ENCODE results near the gene CTSA. TPM values are rescaled to one million over a fixed set of nuclear protein-coding genes. Genes with fewer than 3 reads are reported as not detected.

CTSA gene
- polyA plus RNA-seq, 1 donor = 63.9 TPM

DNA sequence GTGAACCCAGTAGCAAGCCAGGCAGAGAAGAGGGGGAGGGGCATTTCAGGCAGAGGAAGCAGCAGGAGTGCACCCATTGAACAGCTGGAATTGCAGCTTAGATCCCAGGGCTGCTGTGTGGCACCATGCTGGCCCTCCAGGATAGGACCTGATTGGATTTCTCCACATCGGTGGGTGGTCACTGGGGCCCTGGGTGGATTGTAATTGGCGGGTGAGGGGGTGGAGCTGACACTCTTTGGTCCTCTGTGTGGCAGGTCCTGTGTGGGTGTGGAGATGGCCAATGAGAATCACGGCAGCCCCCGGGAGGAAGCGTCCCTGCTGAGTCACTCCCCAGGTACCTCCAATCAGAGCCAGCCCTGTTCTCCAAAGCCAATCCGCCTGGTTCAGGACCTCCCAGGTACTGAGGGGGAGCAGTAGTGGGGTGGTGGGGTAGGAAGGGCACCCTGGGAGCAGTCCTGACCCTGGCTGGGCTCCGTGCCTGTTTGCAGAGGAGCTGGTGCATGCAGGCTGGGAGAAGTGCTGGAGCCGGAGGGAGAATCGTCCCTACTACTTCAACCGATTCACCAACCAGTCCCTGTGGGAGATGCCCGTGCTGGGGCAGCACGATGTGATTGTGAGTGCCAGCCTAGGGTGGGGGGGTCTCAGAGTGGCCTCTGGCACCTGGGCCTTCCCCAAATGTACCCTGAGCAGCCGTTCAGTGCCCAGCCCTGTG, 47.7 kb downstream of the CTSA start:
- no peak for DNase-seq (ENCODE audit: low read depth)

DNA sequence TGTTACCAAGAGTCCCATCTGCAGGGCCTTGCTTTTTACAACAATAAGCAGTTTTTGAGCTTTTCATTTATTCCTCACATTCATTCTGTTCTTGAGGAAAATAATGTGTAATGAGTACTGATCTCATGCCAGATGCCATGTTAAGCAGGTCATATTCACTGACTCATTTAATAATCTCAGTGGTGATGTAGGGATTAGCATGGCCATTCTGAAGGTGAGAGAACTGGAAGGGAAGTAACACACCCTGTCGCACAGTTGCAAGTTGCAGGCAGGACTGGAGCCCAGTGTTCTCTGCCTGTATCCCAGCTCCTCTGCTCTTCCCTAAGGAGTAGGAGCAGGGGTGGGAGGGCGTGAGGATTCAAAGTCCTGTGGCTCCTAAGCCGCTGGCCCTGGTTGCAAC, 48.9 kb downstream of the CTSA start:
- DNase-seq (ENCODE audit: low read depth) = no peak

DNA sequence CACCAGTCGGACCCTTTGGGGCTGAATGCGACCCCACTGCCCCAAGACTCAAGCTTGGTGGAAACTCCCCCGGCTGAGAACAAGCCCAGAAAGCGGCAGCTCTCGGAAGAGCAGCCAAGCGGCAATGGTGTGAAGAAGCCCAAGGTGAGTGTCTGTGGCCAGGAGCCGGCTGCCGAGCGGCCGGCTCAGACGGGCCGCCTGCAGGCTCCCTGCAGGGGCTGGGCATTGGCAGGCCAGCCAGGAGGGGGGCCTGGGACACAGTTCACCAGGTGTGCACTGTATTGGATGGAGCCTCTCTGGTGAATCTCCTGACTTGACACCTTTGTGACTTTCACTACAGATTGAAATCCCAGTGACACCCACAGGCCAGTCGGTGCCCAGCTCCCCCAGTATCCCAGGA, 49.3 kb downstream of the CTSA start:
- DNase-seq (ENCODE audit: low read depth) = no peak

DNA sequence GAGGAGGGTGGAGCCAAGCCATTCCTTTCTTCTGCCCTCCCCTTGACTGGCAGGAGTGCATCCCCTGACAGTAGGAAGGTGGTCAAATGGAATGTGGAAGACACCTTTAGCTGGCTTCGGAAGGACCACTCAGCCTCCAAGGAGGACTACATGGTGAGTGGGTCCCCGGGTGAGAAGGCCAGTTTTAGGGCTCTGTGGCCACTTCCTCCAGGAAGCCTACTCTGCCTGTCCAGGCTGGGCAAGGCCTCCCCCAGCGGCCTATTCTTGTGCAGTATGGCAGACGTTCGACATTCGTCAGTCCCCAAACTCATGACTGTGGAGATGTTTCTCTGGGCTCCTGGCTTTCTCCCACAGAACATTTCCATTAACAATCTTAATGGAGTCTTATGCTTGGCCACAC, 52.5 kb downstream of the CTSA start:
- DNase-seq (ENCODE audit: low read depth) = no peak

DNA sequence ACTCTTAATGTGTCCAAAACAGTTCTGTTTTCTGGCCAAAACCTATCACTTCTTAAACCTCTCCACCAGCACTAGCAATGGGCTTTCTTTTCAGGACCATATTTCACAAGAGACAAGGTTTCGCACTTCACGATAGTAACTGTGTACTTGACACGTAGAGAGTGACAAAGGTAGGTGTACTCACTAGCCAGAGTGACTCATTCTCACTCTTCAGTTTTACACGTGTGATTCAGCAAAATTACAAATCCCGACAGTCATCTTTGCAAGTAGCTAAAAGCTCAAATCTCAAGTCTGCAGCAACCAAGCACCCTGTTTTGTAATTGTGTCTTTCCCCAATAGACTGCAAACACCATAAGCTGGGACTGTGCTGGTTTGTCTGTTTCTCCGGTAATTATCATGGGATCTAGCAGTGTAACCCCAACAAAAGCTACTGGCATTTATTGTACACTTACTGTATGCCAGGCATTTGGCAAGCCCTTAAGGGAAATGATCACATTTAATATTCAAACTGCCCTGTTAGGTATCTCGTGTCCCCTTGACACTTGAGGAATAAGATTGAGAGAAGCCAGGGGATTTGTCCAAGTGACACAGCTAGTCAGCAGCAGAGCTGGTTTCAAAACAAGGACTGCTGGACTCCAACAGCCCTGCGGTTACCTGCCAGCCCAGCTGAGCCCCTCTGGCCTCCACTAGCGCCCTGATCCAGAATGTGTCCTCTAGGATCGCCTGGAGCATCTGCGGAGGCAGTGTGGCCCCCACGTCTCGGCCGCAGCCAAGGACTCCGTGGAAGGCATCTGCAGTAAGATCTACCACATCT, 53.2 kb downstream of the CTSA start:
- DNase-seq (ENCODE audit: low read depth) = no peak

DNA sequence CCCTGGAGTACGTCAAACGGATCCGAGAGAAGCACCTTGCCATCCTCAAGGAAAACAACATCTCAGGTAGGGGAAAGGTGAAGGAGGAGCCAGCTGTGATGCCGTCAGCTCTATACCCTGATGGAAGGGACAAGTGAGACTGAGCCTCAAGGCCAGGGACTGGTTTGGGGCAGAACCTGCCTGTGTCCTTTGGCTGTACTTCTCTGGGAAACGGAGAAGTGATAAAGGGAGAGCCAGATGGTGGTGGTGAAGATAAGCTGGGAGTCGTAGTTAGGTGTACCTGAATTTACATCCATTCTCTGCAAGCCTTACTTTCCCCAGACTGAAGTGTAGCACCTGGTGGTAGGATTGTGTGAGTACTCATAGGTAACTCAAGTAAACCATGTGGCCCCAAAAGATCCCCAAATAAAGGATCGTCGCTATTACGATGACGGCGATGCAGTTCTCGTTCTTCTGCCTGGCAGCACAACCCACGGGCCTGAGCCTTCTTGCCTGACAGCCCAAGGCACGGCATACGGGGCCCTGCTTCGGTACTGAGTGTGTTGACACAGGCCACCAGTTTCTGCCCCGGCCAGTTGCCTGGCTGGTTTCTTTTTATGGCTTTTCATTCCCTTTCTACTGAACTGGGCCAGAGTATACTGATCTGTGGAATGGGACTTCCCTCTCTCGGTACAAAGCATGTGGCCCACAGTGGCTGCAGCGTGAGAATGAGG, 54.0 kb downstream of the CTSA start:
- no peak for DNase-seq (ENCODE audit: low read depth)

DNA sequence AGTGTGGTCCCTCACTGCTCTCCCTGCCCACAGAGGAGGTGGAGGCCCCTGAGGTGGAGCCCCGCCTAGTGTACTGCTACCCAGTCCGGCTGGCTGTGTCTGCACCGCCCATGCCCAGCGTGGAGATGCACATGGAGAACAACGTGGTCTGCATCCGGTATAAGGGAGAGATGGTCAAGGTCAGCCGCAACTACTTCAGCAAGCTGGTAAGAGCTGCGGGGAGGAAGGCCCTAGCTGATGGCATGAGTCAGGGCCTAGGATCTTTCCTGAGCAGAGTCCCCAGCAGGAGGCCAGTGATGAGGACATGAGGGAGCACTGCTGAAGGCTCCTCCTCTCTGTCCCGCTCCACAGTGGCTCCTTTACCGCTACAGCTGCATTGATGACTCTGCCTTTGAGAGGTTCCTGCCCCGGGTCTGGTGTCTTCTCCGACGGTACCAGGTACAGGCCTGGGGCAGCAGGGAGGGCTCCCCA, 54.6 kb downstream of the CTSA start:
- DNase-seq (ENCODE audit: low read depth) = no peak

DNA sequence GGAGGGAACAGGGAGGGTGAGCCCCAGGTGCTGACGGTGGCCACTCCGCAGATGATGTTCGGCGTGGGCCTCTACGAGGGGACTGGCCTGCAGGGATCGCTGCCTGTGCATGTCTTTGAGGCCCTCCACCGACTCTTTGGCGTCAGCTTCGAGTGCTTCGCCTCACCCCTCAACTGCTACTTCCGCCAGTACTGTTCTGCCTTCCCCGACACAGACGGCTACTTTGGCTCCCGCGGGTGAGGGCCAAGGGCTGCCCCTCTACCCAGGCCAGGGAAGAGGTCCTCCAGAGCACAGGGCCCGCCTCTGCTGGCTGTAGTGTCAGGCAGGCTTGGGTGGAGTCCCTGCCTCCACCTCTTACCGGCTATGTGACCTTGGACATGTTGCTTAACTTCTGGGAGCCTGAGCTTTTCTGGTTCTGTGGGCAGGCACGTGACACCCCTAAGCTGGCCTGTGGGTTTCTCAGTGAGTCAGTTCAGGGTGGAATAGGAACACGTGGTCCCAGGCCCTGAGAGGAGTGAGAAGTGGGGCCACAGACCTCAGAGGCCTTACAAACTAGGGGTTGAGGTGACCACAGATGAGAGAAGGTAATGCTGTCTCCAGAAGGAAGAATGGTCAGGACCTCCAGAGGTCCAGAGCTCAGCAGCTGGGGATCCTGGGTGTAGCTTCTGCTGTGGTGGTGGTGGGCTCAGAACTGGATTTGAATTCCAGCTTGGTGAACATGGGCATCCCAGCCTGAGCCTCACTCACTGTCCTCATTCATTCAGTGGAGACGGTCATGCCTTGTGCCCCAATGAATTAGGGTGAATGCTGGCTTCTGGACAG, 55.2 kb downstream of the CTSA start:
- DNase-seq (ENCODE audit: low read depth) = no peak

DNA sequence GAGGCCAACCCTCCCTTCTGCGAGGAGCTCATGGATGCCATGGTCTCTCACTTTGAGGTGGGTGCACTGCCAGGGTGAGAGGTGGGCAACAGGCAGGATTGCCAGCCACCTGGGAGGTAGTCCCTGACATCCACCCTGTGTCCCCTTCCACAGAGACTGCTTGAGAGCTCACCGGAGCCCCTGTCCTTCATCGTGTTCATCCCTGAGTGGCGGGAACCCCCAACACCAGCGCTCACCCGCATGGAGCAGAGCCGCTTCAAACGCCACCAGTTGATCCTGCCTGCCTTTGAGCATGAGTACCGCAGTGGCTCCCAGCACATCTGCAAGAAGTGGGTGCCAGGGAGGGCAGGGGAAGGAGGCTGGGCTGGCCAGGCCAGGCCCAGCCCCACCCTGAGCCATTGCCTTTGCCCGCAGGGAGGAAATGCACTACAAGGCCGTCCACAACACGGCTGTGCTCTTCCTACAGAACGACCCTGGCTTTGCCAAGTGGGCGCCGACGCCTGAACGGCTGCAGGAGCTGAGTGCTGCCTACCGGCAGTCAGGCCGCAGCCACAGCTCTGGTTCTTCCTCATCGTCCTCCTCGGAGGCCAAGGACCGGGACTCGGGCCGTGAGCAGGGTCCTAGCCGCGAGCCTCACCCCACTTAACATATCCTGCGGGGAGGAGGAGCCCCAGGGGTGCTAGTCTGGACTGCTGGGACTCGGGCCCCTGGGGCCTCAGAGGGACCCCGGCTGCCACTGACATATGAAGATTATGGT, 56.2 kb downstream of the CTSA start:
- no peak for DNase-seq (ENCODE audit: low read depth)

DNA sequence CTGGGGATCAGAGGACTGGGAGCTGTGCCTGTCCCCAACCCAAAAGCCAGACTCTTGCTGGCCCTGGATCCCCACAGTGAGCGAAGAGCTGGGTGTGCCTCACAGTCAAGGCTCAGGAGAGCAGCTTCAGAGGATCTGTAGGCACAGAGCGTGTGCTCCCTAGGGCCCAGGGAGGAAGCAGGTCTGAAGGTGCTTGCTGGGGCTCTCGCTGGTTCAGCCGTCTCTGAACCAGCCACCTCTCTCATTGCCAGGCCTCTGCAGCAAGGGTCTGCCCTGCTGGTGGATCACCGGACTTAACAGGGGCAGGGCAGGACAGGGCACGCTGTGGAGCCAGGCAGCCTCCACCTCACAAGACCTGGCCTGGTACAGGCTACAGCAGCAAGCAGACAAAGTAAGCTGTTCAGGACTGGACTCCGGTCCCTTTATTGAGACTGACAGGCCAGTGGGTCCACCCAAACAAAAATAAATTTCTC, 57.2 kb downstream of the CTSA start:
- DNase-seq (ENCODE audit: low read depth) = no peak

Other genes starting within 250 kb of the CTSA start
- not detected for gene WFDC11, start 221.1 kb upstream of the CTSA start, polyA plus RNA-seq (ENCODE audit: insufficient read length)
- not detected for gene WFDC13, start 189.3 kb upstream of the CTSA start, polyA plus RNA-seq (ENCODE audit: insufficient read length)
- not detected for gene WFDC10B, start 186.3 kb upstream of the CTSA start, polyA plus RNA-seq (ENCODE audit: insufficient read length)
- not detected for gene SPINT4, start 169.0 kb upstream of the CTSA start, polyA plus RNA-seq (ENCODE audit: insufficient read length)
- 1.4 TPM for gene WFDC3, start 99.5 kb upstream of the CTSA start, polyA plus RNA-seq (ENCODE audit: insufficient read length)
- gene DNTTIP1, start 99.4 kb upstream of the CTSA start, polyA plus RNA-seq (ENCODE audit: insufficient read length) = 58.8 TPM
- 27.1 TPM for gene UBE2C, start 78.7 kb upstream of the CTSA start, polyA plus RNA-seq (ENCODE audit: insufficient read length)
- 8,101 TPM for gene TNNC2, start 64.0 kb upstream of the CTSA start, polyA plus RNA-seq (ENCODE audit: insufficient read length)
- gene SNX21, start 57.5 kb upstream of the CTSA start, polyA plus RNA-seq (ENCODE audit: insufficient read length) = 24.3 TPM
- gene ACOT8, start 33.9 kb upstream of the CTSA start, polyA plus RNA-seq (ENCODE audit: insufficient read length) = 23.4 TPM
- 3.4 TPM for gene ZSWIM3, start 33.7 kb upstream of the CTSA start, polyA plus RNA-seq (ENCODE audit: insufficient read length)
- 11.5 TPM for gene ZSWIM1, start 10.1 kb upstream of the CTSA start, polyA plus RNA-seq (ENCODE audit: insufficient read length)
- 10.3 TPM for gene SPATA25, start 3.7 kb upstream of the CTSA start, polyA plus RNA-seq (ENCODE audit: insufficient read length)
- 20.1 TPM for gene NEURL2, start 127 bp upstream of the CTSA start, polyA plus RNA-seq (ENCODE audit: insufficient read length)
- gene PLTP, start 20.8 kb downstream of the CTSA start, polyA plus RNA-seq (ENCODE audit: insufficient read length) = 15.3 TPM
- gene PCIF1, start 43.3 kb downstream of the CTSA start, polyA plus RNA-seq (ENCODE audit: insufficient read length) = 22.3 TPM
- 11.4 TPM for gene ZNF335, start 80.9 kb downstream of the CTSA start, polyA plus RNA-seq (ENCODE audit: insufficient read length)
- 0.44 TPM for gene MMP9, start 117.6 kb downstream of the CTSA start, polyA plus RNA-seq (ENCODE audit: insufficient read length)
- gene SLC12A5, start 137.9 kb downstream of the CTSA start, polyA plus RNA-seq (ENCODE audit: insufficient read length) = 0.52 TPM
- gene NCOA5, start 198.6 kb downstream of the CTSA start, polyA plus RNA-seq (ENCODE audit: insufficient read length) = 29.0 TPM
- 7.4 TPM for gene CD40, start 227.0 kb downstream of the CTSA start, polyA plus RNA-seq (ENCODE audit: insufficient read length)